GM11168 (cell line): ENCODE measurements around the gene TARM1.
"Not testable (repeated sequence)": the region's sequence is repeated elsewhere in the genome, so short reads cannot be mapped to it uniquely, and the experiment has no call there.

Source experiments
- in situ Hi-C: fragments of 300-500 bp; cut with MboI; formaldehyde crosslinking; loops from one replicate; pipeline ENCODE4 v1.12.0; 2022; ENCODE audit warnings: low sequenced_read_pairs; ENCODE audit not compliant: unreplicated experiment

Gene TARM1

DNA sequence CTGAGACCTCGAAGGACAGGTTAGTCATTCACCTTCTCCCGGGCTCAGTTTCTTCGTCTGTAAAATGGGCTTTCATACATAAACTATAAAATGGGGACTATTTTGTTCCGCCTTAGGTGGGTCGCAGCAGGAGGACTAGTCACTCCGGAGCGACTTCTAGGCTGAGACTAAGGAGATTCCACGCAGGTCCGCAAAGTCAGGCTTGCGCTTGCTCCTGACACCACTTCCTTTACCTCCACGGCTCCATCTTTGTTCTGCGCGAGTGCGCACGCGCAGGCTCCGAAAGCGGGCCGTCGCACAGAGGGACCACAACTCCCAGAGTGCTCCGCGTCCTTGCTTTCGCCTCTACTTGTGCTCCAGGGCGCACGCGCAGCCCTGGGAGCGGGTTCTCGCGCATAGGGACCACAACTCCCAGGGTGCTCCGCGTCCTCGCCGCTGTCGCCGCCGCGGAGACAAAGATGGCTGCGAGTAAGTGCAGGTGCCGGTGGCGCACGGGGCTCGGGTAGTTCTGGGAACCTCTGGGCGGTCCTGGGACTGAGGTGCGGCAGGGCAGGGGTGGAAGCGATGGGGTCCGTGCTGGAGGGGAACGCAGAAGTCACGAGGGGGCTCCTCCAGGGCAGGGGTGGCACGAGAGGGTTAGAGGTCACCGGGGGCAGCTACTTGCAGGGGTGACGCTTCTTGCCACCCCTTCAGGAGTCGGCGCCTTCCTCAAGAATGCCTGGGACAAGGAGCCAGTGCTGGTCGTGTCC, 21.4 kb upstream of the TARM1 start, which contains the start of gene NDUFA3:
Gene NDUFA3, plus strand, starts transcription at position 435 of the 749 bp plus-strand sequence. Its CDS starts 24 bp downstream, at position 459.
- in situ Hi-C loops = loop anchor here (25.0 kb wide), 1 partner anchor 2010 kb away; the partner anchor contains the start of gene ZNF787

DNA sequence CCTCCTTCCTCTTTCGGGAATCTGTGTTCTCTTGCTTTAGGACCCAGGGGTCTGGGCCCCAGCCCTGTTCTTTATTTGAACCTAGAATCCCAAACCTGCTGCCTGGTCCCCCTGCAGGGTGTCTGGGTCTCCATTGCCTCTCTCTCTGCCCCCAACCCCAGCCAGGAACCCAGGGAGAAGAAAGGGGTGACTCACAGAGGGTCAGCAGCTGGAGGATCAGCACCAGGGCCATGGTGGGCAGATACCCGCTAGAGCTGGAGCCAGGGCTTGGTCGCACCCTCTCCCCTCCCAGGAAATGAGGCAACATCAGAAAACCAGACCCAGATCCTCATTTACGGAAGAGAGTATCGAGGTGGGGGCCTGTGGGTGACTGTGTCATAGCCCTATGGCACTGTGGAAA, 19.4 kb upstream of the TARM1 start, which contains the start of gene OSCAR:
Gene OSCAR, minus strand, starts transcription at position 243 of the 400 bp plus-strand sequence. Its CDS starts 11 bp downstream, at position 232.
- in situ Hi-C loops = loop anchor here (25.0 kb wide), 1 partner anchor 2012 kb away; the partner anchor contains the start of gene ZNF787

GRCh38 chr19:54099903-54100255, 18.7 kb upstream of the TARM1 start:
- in situ Hi-C loops = loop anchor here (25.0 kb wide), 1 partner anchor 2012 kb away; the partner anchor contains the start of gene ZNF787

GRCh38 chr19:54099190-54099902, 18.2 kb upstream of the TARM1 start:
- in situ Hi-C loops = no loop called here

GRCh38 chr19:54096617-54097106, 15.5 kb upstream of the TARM1 start:
- in situ Hi-C loops = no loop called here

GRCh38 chr19:54095859-54096616, 14.9 kb upstream of the TARM1 start:
- in situ Hi-C loops = not testable (repeated sequence)

DNA sequence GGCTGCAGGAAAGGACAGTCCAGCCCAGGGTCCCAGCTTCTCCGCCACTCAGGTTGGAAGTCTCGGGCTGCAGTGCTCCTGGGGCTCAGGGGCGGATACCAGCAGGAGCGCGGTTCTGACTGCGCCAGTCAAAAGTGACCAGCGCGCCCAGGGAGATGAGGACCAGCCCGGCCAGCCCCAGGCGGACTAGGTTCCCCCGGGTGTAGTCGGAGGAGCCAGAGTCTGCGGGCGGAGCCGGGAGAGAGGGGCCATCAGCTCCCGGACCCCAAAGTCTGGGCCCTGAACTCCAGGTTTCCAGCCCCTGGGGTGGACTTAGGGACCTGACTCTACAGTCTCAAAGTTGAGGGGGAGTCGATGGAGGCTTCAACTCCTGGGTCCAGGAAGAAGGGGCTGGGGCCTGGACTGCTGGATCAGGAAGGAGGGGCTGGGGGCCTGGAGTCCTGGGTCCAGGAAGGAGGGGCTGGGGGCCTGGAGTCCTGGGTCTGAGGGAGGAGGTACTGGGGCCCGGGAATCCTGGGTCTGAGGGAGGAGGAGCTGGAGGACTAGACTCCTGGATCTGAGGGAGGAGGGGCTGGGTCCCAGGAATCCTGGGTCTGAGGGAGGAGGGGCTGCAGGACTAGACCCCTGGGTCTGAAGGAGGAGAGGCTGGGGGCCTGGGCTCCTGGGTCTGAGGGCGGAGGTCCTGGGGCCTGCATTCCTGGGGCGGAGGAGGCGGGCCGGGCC, 14.1 kb upstream of the TARM1 start:
- in situ Hi-C loops = no loop called here

DNA sequence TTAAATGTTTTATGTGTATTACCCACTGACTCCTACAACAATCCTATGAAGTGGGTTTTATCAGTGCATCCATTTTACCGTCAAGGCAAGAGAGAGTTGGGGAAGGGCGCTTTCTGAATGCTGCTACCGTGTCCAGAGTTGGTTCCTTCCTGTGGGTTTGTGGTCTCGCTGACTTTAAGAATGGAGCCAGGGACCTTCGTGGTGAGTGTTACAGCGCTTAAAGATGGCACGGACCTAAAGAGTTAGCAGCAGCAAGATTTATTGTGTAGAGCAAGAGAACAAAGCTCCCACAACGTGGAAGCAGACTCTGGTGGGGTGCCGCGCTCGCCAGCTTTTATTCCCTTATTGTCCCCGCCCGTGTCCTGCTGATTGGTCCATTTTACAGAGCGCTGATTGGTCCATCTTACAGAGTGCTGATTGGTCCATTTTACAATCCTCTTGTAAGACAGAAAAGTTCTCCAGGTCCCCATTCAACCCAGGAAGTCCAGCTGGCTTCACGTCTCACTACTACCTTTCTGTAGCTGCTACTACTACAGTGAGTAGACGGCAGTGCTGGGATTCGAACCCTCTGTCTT, 13.3 kb upstream of the TARM1 start:
- in situ Hi-C loops = no loop called here

DNA sequence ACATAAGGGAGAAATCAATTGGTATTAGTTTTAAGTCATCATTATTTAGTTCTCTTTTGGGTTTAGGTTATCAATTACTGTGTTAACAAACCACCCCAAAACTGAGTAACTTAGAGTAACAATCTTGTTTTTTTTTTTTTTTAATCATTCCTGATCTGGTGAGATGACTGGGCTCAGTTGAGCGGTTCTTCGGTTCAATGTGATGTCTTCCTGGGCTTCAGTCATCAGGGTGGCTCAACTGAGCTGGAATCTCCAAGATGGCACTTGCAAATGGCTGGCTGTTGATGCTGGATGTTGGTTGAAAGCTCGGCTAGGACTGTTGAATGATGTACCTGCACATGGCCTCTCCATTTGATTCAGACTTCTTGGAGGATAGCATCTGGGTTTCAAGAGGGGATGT, 3.2 kb upstream of the TARM1 start:
- in situ Hi-C loops = no loop called here

DNA sequence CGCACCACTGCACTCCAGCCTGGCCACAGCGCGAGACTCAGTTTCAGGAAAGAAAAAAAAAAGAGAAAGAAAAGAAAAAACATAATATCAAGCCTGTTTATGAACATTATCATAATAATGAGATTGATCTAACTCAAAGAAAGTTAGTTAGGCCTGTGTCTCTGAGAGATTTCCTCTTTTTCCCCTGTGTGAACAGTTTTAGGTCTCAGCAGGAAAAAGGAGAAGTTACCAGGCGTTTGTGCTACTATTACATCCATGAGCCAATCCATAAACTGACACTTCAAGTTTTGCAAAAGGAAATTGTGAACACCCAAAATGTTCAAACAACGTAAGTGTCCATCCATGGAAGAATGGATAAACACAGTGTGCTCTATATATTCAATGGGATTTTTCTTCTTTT, 3.8 kb downstream of the TARM1 start:
- in situ Hi-C loops = no loop called here

DNA sequence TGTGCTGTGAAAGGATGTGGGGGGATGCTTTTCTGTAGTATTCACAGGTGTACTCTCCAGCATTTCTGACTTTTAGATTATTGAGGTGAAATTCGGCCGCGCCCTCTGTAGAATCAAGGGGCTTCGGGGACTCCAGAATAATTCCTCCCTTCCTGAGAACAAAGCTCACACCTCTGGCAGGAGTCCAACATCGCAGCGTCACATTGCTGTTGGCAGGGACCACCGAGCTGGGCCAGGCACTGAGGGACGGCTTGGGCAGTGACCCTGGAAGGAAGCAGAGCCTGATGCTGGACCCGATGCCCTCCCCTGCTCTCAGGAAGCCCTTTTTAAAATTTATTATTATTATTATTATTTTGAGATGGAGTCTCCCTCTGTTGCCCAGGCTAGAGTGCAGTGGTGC, 6.3 kb downstream of the TARM1 start:
- in situ Hi-C loops = no loop called here

GRCh38 chr19:54073829-54074228, 7.3 kb downstream of the TARM1 start:
- in situ Hi-C loops = no loop called here

DNA sequence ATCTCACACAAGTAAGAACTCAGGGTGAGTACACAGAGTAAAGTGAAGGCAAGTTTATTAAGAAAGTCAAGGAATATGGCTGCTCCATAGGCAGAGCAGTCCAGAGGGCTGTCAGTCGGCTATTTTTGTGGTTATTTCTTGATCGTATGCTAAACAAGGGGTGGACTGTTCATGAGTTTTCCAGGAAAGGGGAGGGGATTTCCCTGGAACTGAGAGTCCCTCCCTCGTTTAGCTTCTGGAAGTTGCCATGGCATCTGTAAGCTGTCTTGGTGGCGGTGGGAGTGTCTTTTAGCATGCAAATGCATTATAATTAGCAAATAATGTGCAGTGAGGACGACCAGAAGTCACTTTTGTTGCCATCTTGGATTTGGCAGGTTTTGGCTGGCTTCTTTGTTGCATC, 11.7 kb downstream of the TARM1 start:
- in situ Hi-C loops = no loop called here

DNA sequence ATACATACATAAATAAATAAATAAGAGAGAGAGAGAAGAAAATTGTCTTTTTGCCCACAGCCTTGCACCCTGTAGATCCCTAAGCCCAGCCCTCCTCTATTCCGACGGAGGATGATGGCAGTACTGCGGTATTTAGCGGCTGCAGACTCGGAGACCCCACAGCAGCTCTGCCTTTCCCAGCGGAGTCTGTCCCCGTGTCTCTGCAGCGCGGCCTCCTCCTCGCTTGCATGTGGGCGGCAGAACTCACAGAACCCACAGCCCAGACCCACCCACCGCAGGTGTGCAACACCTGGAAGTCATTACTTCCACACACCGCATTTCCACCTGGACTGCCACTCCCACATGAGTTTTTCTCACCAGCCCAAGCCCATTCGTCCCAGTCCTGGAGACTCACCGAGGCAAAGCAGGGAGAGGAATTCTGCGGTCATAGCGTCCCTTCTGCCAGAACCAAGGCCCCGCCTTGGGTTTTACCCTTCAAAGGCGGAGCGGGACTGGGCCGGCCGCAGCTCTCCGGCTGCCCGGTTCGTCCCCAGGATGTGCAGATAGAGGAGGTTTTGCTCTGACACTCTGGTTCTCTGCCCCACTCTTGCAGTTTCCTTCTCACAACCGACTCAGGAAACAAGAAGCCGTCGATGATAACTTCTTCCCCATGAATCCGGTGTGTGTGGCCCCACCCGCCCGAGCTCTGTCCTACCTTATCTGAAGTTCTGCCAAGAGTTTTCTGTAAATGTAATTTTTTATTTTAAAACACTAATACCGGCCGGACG, 17.6 kb downstream of the TARM1 start, which contains the start of gene VSTM1:
Gene VSTM1, minus strand, starts transcription at position 548 of the 767 bp plus-strand sequence. Its CDS starts 120 bp downstream, at position 428.
- in situ Hi-C loops = no loop called here

DNA sequence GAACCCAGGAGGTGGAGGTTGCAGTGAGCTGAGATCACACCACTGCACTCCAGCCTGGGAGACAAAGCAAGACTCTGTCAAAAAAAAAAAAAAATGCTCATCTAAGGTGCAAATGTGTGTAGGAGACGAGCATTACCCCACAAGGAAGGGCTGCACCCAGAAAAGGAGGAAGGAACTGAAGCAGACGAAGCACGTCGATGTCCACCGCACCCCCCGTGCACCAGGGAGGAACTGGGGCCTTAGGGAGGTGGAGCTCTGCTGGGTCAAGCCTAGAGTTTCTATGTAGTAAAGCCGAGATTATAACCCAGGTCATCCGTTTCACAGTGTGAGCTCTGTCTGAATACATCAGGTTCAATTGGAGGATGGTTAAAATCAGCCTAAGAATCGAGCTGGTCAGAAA, 18.5 kb downstream of the TARM1 start:
- in situ Hi-C loops = no loop called here

GRCh38 chr19:54047616-54048015, 33.5 kb downstream of the TARM1 start:
- in situ Hi-C loops = no loop called here

DNA sequence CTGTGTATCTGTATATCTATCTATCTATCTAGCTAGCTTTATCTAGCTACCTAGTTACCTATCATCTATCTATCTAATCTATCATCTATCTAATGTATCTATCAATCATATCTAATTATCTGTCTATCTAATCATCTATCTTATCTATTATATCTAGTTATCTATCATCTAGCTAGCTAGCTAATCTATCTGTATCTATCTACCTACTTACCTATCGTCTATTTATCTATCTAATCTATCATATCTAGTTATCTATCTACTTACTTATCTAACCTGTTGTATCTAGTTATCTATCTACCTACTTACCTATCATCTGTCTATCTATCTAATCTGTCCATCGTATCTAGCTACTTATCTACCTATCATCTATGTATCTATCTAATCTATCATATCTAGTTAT, 35.4 kb downstream of the TARM1 start:
- in situ Hi-C loops = no loop called here

DNA sequence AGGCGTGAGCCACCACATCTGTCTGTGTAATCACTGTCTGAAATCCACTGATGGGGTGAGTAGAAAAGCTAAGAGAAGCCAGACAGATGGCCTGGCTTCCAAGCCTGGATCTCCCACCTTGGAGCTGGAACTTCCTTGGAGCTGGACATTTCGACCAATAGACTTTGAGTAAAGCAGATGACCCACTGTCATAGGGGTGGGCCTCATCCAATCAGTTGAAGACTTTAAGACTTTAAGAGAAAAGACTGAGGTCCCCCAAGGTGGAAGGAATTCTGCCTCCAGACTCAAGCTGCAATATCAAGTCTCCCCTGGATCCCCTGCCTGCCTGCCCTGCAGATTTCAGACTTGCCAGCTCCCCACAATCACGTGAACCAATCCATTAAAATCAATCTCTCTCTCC, 38.2 kb downstream of the TARM1 start:
- in situ Hi-C loops = no loop called here
